ENCODE data around the gene FAM193B. TPM values are rescaled to one million over a fixed set of nuclear protein-coding genes. Genes with fewer than 3 reads are reported as not detected.

FAM193B gene
- total RNA-seq, 4 donors from 2014 or later: 16.5 to 117 (median 39.4) TPM

GRCh38 chr5:177478711-177479646 is 75.4 kb downstream of the FAM193B start:
- H3K9me3 ChIP-seq: no peaks in the 10 kb centered on the region
- peak; percentile 93 to 95 for DNase-seq
- H3K27ac ChIP-seq: peak overlapping the region; percentile 77 to 86
- no peak overlapping the region for H3K4me3 ChIP-seq
- no peak for TF ChIP-seq POLR2A (IDR thresholded peaks at IDR 0.05)
- TF ChIP-seq, protein P1, sequence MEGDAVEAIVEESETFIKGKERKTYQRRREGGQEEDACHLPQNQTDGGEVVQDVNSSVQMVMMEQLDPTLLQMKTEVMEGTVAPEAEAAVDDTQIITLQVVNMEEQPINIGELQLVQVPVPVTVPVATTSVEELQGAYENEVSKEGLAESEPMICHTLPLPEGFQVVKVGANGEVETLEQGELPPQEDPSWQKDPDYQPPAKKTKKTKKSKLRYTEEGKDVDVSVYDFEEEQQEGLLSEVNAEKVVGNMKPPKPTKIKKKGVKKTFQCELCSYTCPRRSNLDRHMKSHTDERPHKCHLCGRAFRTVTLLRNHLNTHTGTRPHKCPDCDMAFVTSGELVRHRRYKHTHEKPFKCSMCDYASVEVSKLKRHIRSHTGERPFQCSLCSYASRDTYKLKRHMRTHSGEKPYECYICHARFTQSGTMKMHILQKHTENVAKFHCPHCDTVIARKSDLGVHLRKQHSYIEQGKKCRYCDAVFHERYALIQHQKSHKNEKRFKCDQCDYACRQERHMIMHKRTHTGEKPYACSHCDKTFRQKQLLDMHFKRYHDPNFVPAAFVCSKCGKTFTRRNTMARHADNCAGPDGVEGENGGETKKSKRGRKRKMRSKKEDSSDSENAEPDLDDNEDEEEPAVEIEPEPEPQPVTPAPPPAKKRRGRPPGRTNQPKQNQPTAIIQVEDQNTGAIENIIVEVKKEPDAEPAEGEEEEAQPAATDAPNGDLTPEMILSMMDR (IDR thresholded peaks at IDR 0.05): no peak
- no peaks in the 10 kb centered on the region for H3K27me3 ChIP-seq
- peaks cover 0 to 25% of the 10 kb centered on the region in 2 donors for H3K4me1 ChIP-seq
- no peaks in the 10 kb centered on the region for H3K36me3 ChIP-seq
- intact Hi-C loops (cut with DNase I; ENCODE audit: low total_unique reads): no loop called here

DNA sequence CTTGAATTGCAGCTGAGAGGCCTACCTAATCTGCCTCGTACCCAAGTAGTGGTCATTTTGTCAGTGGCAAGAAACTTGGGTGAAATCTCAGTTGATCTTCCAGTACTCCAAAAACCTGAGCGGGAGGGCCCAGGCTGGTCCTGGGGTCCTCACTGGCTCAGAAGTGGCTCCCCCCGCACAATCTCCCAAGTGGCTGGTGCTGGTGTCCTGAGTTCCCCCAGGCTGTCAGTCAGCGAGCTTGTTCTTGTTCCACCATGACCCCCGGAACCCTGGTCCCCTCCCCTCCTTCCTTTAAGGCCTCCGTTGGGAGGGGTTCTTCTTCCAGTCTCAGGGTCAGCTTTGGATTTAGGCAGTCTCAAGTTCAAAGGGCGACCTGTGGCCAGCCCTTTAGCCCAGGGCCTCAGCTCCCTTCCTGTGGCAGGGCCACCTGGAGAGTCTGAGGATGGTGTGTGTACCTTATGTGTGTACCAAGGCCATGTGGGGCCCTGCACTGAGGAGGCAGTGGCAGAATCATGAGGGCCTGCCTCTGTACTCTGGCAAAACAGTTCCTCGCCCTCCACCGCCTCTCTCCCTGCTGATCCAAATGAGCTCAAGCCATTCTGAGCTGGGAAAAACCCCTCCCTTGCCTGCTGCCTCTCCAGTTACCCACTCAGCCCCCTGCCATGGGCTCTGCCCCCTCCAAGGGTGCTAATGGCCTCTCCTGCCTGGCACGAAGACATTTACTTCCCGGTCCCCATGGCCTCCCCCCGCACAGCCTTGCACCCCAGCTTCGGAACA is 76.5 kb downstream of the FAM193B start:
- H3K4me3 ChIP-seq: no peak overlapping the region
- H3K4me1 ChIP-seq: peaks cover 0 to 24% of the 10 kb centered on the region in 2 donors
- intact Hi-C loops (cut with DNase I; ENCODE audit: low total_unique reads): no loop called here
- no peaks in the 10 kb centered on the region for H3K27me3 ChIP-seq
- peak overlapping the region; percentile 77 to 86 for H3K27ac ChIP-seq
- peak in 1 of 2 donors; percentile 30 for DNase-seq
- no peak for TF ChIP-seq POLR2A (IDR thresholded peaks at IDR 0.05)
- TF ChIP-seq, protein P1 (IDR thresholded peaks at IDR 0.05): no peak
- no peaks in the 10 kb centered on the region for H3K36me3 ChIP-seq
- no peaks in the 10 kb centered on the region for H3K9me3 ChIP-seq

DNA sequence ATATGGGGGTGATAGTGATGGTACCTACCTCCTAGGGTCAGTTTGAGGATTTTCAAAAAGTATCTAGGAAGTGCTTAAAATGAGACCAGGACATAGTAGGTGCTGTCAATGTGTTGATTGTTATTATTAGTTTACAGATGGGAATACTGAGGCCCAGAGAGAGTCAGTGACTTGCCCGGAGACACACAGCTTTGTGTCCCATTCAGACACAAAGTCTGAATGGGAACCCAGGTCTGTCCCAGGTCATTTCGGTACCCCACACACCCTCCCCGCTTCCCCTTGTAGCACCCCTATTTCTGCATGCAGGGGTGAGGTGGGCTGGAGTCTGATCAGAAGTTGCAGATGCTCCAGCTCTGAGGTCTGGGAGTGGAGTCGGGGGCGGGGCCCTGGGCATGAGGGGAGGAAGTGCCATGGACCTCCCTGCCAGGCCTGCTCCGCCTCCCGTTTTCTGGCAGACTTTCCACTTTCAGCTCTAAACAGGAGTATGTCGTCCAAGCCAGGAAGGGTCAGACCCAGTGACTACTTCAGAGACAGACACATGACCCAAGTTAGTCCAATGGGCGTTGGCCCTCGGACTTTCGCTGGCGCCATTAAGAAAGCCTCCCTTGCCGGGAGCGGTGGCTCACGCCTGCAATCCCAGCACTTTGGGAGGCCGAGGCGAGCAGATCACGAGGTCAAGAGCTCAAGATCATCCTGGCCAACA is 77.7 kb downstream of the FAM193B start:
- no peaks in the 10 kb centered on the region for H3K36me3 ChIP-seq
- intact Hi-C loops (cut with DNase I; ENCODE audit: low total_unique reads): no loop called here
- H3K4me3 ChIP-seq: no peak overlapping the region
- TF ChIP-seq POLR2A (IDR thresholded peaks at IDR 0.05): peak in 1 of 2 donors; percentile 22
- TF ChIP-seq, protein P1 (IDR thresholded peaks at IDR 0.05): no peak
- H3K9me3 ChIP-seq: no peaks in the 10 kb centered on the region
- peaks cover 0 to 30% of the 10 kb centered on the region in 2 donors for H3K4me1 ChIP-seq
- no peaks in the 10 kb centered on the region for H3K27me3 ChIP-seq
- H3K27ac ChIP-seq: peak overlapping the region; percentile 77 to 86
- peak; percentile 79 to 88 for DNase-seq

GRCh38 chr5:177475563-177476427 is 78.6 kb downstream of the FAM193B start:
- intact Hi-C loops (cut with DNase I; ENCODE audit: low total_unique reads): no loop called here
- TF ChIP-seq, protein P1 (IDR thresholded peaks at IDR 0.05): no peak
- TF ChIP-seq POLR2A (IDR thresholded peaks at IDR 0.05): no peak
- peaks cover 0 to 37% of the 10 kb centered on the region in 2 donors for H3K4me1 ChIP-seq

More at GRCh38 chr5:177475563-177476427, 78.6 kb downstream of the FAM193B start:
- DNase-seq: peak in 1 of 2 donors; percentile 31
- H3K27me3 ChIP-seq: no peaks in the 10 kb centered on the region
- peak overlapping the region; percentile 39 to 86 for H3K27ac ChIP-seq
- H3K4me3 ChIP-seq: no peak overlapping the region
- no peaks in the 10 kb centered on the region for H3K9me3 ChIP-seq
- H3K36me3 ChIP-seq: no peaks in the 10 kb centered on the region

Data from uterus (tissue), 4 donors.